Fibroblast of pulmonary artery (primary cell): ENCODE measurements around the gene SHTN1.

Experiments used
- DNase-seq: peaks from one replicate; pipeline ENCODE4 v3.0.0-alpha.2; 2010; ENCODE audit warnings: low read depth
- H3K4me3 ChIP-seq: replicated peaks from 2 replicates; pipeline ENCODE4 v1.5.1; 2011; ENCODE audit warnings: low read depth, mild to moderate bottlenecking, control low read depth, low read length, moderate library complexity
- TF ChIP-seq, protein P1 (sequence below): IDR thresholded peaks from 2 replicates; pipeline ENCODE4 v1.5.1; 2011; ENCODE audit warnings: mild to moderate bottlenecking, control low read depth, low read length, inconsistent platforms; ENCODE audit errors: missing control alignments

The SHTN1 gene

DNA sequence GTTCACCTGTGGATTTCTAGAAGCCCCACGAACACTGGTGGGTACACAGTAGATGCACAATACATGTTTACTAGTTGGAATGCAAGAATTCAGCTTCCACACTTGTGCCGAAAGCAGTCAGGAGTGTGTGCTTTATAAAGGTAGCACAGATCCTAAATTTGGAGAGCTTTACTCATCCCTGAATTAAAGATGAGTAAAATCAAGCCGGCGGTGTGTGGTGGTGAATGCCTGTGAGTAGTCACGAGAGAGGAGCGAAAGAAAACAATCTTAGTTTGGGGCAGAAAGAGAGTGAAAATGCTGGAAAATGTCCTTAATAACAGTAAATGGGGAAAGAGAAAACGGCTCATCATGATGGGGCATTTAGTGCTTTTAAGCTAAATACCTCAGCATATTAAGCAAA is 169.3 kb downstream of the SHTN1 start:
- no peak for DNase-seq
- H3K4me3 ChIP-seq: no peak overlapping the region
- TF ChIP-seq, protein P1, sequence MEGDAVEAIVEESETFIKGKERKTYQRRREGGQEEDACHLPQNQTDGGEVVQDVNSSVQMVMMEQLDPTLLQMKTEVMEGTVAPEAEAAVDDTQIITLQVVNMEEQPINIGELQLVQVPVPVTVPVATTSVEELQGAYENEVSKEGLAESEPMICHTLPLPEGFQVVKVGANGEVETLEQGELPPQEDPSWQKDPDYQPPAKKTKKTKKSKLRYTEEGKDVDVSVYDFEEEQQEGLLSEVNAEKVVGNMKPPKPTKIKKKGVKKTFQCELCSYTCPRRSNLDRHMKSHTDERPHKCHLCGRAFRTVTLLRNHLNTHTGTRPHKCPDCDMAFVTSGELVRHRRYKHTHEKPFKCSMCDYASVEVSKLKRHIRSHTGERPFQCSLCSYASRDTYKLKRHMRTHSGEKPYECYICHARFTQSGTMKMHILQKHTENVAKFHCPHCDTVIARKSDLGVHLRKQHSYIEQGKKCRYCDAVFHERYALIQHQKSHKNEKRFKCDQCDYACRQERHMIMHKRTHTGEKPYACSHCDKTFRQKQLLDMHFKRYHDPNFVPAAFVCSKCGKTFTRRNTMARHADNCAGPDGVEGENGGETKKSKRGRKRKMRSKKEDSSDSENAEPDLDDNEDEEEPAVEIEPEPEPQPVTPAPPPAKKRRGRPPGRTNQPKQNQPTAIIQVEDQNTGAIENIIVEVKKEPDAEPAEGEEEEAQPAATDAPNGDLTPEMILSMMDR: no peak

DNA sequence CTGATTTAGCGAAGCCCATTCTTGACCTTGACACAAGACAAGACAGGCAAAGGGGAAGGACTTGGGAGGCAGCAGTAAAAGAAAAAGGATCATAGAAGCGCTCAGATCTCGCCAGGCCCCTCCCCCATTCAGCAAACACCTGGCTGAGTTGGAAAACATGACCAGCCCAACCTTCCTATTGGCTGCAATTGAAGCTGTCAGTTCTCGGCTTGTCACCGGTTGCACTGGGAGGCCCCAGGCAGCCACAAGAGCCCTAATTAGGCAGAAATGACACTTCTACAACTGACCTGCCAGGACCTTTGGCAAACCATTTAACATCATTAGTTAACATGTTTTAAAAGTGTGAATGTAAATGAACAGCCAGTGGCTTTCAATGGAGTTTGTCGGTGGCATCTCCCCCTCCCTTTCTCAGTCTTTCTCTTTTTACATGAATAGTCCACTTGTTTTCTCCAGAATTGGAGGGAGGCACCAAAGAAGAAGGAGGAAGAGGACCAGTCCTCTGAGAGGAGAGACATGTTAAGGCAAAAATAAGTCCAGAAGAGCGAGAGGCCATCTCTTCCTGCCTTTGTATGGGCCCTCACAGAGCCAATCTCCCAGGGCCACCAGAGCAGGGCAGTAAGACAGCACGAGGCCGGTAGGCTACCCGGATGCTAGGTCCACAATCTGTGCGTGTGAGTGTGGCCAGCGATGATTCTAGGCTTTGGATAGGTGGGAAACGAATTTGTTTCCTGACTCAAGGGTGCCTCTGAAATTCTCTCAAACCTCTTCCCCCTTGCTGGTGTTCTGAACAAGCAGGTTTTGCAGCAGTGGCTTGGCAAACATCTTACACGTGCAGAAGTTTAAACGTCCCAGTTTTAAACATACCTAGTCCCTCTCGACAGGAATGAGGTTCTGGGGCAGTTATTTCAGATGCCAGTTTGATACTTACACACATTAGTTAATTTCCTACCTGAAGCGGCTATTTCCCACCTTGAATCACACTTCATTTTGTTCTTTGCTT is 170.7 kb downstream of the SHTN1 start:
- H3K4me3 ChIP-seq: no peak overlapping the region
- DNase-seq: no peak
- TF ChIP-seq, protein P1: no peak

DNA sequence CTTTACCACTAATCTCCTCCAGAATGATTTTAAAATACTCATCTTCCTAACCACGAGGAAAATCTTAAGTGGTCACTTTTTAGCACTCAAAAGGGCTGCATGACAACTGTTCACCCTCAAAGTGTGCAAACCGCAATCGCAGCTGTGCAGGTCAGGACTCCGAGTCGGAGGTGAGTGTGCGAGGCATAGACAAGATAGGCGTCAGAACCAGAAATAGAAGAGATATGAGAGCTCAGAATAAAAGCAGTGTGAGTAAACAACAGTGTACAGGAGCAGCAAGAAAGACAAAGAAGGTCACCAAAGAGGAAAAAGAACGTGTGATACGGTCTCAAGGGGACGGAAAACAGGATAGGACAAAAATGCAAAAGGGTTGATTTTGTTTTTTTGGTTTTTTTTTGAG is 173.2 kb downstream of the SHTN1 start:
- TF ChIP-seq, protein P1: no peak
- DNase-seq: no peak
- H3K4me3 ChIP-seq: no peak overlapping the region
